ENCODE data around the gene RCAN1. TPM values are rescaled to one million over a fixed set of nuclear protein-coding genes. Genes with fewer than 3 reads are reported as not detected.

RCAN1 gene
- total and polyA plus RNA-seq, 2 of the 13 experiments (the other 11 are each of a cell fraction or from before 2014, with no cell fraction given), result 9.4 to 34.1 TPM

DNA sequence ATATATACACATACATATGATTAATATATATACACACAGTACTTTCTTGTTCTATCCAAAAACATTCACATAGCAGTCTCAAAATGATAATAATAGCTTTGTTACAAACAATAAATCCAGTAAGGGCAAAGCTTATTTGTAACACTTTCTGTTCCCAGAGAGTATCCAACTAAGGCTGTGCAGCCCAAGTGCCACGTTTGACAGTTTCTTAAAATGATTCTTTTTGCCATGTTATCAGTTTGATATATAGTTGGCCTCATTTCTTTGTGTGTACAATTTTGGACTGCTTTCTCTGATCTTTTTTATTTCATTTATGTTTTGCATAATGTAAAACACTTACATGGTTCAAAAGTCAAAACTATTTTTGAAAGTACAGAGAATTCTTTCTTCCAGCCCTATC lies 114.7 kb downstream of the RCAN1 start:
- in situ Hi-C loops (cut with HindIII; ENCODE audit: extremely low pct_ligation_motif_present, low pct_unique_long_range_greater_than_20kb), result no loop called here
- POLR2A ChIA-PET, result no interaction called here

More for the DNA sequence above, 114.7 kb downstream of the RCAN1 start:
- TF ChIP-seq ZBTB42 (CRISPR knock-in tag; IDR thresholded peaks at IDR 0.05), result no peak
- no peak for TF ChIP-seq CCAR2 (optimal IDR thresholded peaks at IDR 0.05; ENCODE audit: low read depth, low read length)
- no peak for TF ChIP-seq RARG (CRISPR knock-in tag; IDR thresholded peaks at IDR 0.05; ENCODE audit: low read depth)
- no peak for TF ChIP-seq ZNF572 (CRISPR knock-in tag; IDR thresholded peaks at IDR 0.05)
- TF ChIP-seq ZNF567 (CRISPR knock-in tag; IDR thresholded peaks at IDR 0.05; ENCODE audit: borderline replicate concordance), result no peak
- TF ChIP-seq SALL1 (CRISPR knock-in tag; IDR thresholded peaks at IDR 0.05), result no peak
- TF ChIP-seq, protein P1, sequence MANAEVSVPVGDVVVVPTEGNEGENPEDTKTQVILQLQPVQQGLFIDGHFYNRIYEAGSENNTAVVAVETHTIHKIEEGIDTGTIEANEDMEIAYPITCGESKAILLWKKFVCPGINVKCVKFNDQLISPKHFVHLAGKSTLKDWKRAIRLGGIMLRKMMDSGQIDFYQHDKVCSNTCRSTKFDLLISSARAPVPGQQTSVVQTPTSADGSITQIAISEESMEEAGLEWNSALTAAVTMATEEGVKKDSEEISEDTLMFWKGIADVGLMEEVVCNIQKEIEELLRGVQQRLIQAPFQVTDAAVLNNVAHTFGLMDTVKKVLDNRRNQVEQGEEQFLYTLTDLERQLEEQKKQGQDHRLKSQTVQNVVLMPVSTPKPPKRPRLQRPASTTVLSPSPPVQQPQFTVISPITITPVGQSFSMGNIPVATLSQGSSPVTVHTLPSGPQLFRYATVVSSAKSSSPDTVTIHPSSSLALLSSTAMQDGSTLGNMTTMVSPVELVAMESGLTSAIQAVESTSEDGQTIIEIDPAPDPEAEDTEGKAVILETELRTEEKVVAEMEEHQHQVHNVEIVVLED (CRISPR knock-in tag; IDR thresholded peaks at IDR 0.05; ENCODE audit: borderline replicate concordance), result no peak
- TF ChIP-seq SP140L (CRISPR knock-in tag; IDR thresholded peaks at IDR 0.05; ENCODE audit: borderline replicate concordance), result no peak
- TF ChIP-seq, protein P2, sequence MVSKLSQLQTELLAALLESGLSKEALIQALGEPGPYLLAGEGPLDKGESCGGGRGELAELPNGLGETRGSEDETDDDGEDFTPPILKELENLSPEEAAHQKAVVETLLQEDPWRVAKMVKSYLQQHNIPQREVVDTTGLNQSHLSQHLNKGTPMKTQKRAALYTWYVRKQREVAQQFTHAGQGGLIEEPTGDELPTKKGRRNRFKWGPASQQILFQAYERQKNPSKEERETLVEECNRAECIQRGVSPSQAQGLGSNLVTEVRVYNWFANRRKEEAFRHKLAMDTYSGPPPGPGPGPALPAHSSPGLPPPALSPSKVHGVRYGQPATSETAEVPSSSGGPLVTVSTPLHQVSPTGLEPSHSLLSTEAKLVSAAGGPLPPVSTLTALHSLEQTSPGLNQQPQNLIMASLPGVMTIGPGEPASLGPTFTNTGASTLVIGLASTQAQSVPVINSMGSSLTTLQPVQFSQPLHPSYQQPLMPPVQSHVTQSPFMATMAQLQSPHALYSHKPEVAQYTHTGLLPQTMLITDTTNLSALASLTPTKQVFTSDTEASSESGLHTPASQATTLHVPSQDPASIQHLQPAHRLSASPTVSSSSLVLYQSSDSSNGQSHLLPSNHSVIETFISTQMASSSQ (IDR thresholded peaks at IDR 0.05; ENCODE audit: low read depth), result no peak
- TF ChIP-seq, protein P2 (CRISPR knock-in tag; IDR thresholded peaks at IDR 0.05; ENCODE audit: borderline replicate concordance), result no peak
- no peak for TF ChIP-seq PCBP2 (optimal IDR thresholded peaks at IDR 0.05; ENCODE audit: low read depth, low read length, poor library complexity, severe bottlenecking)
- TF ChIP-seq ZNF556 (CRISPR knock-in tag; IDR thresholded peaks at IDR 0.05; ENCODE audit: borderline replicate concordance), result no peak
- TF ChIP-seq SP2 (CRISPR knock-in tag; IDR thresholded peaks at IDR 0.05), result no peak
- TF ChIP-seq ZNF570 (CRISPR knock-in tag; IDR thresholded peaks at IDR 0.05; ENCODE audit: borderline replicate concordance), result no peak
- no peak for TF ChIP-seq ZFY (CRISPR knock-in tag; IDR thresholded peaks at IDR 0.05)
- no peak for TF ChIP-seq BORCS8-MEF2B (CRISPR knock-in tag; IDR thresholded peaks at IDR 0.05)
- TF ChIP-seq ZNF138 (CRISPR knock-in tag; IDR thresholded peaks at IDR 0.05; ENCODE audit: low read depth), result no peak
- no peak for TF ChIP-seq RARA (CRISPR knock-in tag; IDR thresholded peaks at IDR 0.05)
- BruUV-seq (replicated peaks), result no TSS peak
- peaks cover 22% of the 10 kb centered on the region for H3K4me1 ChIP-seq (ENCODE audit: insufficient read depth, low read length)
- H2AFZ ChIP-seq (ENCODE audit: low read length), result no peak overlapping the region
- no peak overlapping the region for H3K4me3 ChIP-seq (replicated peaks in 1 of 3; ENCODE audit: insufficient read depth in 1 of 3, low read depth in 2 of 3, low read length in 3 of 3)
- WGBS (ENCODE audit: low lambda C conversion rate), result 59% methylated on average over 1 of the region's 1 CpG
- no peaks in the 10 kb centered on the region for H3K79me2 ChIP-seq (ENCODE audit: insufficient read depth, low read length)
- FAIRE-seq, result no peak
- no peak overlapping the region for H3K27ac ChIP-seq (ENCODE audit: extremely low read length, insufficient read depth, low read length)
- ATAC-seq, result no peak
- no peaks in the 10 kb centered on the region for H4K20me1 ChIP-seq (ENCODE audit: insufficient read depth, low read length)
- DNase-seq (ENCODE audit: low spot score), result no peak
- CTCF ChIA-PET (ENCODE audit: low intra/inter-chr PET ratio, low total read pairs), result no interaction called here
- no peaks in the 10 kb centered on the region; the same call in 1 of the 2 replicates for H3K9me3 ChIP-seq (ENCODE audit: low read length)
- no peaks in the 10 kb centered on the region for H3K27me3 ChIP-seq (ENCODE audit: control insufficient read depth in 1 of 2, insufficient read depth in 2 of 2, low read length in 2 of 2)
- intact Hi-C loops (cut with micrococcal nuclease; ENCODE audit: unreplicated experiment), result no loop called here
- no peak overlapping the region for H3K4me2 ChIP-seq (ENCODE audit: low read depth, low read length)
- no peak overlapping the region for H3K9ac ChIP-seq (ENCODE audit: insufficient read depth, low read depth, low read length)
- H3K36me3 ChIP-seq (replicated peaks in 1 of 2; ENCODE audit: control insufficient read depth in 1 of 2, insufficient read depth in 2 of 2, low read length in 2 of 2), result no peaks in the 10 kb centered on the region

Data from HepG2 (cell line).